GM19438 (cell line): ENCODE measurements around the gene PPP1R36.
"Not testable (repeated sequence)": the region's sequence is repeated elsewhere in the genome, so short reads cannot be mapped to it uniquely, and the experiment has no call there.

Experiments
- ATAC-seq: cut with Tn5 transposase; IDR thresholded peaks from one replicate; pipeline ENCODE4 v1.9.1; 2021; ENCODE audit warnings: low read depth; ENCODE audit not compliant: unreplicated experiment

The PPP1R36 gene

DNA sequence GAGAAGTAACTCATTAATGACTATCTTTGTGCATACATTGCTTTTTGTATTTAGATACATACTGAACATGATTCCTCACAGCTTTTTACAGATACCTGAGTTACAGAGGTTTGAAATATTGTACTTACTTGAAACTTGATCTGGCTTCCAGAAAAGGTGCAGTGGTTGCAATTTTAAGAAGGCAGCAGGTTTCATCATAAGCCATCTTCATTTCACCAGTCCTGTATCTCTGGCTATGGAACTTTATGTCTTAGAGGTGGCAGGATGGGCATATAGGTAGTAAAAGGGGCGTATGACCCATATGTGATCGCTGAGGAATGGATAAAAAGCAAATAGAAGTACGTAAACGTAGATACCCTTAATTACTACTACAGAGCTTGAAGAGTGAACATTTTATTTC is 31.5 kb upstream of the PPP1R36 start:
- no peak for ATAC-seq

DNA sequence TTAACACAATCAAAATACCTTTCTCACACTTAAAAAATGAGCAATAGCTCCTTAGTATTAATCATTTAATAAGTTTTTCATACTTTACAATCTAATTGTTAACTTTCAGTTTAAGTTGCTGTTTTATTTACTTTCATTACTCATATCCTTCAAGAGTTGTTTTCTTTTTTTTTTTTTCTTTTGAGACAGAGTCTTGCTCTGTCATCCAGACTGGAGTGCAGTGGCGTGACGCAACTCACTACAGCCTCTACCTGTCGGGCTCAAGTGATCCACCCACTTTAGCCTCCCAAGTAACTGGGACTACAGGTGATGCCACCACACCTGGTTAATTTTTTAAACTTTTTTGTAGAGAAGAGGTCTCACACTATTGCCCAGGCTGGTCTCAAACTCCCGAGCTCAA is 29.1 kb upstream of the PPP1R36 start:
- no peak for ATAC-seq

DNA sequence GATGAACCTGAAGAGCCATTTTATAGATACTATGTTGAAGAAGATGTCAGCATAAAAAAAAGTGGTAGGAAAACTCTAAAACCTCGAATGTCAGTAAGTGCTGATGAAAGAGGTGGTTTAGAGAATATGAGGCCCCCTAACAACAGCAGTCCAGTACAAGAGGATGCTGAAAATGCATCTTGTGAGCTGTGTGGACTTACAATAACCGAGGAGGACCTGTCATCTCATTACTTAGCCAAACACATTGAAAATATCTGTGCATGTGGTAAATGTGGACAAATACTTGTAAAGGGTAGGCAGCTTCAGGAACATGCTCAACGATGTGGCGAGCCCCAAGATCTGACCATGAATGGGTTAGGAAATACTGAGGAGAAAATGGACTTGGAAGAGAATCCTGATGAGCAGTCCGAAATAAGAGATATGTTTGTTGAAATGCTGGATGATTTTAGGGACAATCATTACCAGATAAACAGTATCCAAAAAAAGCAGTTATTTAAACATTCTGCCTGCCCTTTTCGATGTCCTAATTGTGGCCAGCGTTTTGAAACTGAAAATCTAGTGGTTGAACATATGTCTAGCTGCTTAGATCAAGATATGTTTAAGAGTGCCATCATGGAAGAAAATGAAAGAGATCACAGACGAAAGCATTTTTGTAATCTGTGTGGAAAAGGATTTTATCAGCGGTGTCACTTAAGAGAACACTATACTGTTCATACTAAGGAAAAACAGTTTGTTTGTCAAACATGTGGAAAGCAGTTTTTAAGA is 27.0 kb upstream of the PPP1R36 start:
- ATAC-seq: no peak

DNA sequence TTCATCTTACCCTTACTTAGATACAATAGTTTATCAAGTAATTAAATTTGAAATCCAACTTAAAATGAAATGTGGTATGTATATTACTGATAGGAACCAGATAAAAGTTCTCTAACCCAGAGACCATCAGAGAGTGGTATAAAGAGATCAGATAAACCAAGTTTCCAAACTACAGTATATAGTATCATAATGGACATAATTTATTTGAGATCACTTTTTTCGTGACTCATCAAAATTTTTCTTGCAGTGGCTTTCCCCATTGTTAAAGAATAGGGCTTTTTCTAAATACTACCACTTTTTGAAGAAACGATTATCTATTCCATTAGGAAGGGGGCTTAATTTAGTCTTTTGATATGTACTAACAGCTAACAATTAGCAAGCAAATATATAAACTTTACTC is 24.4 kb upstream of the PPP1R36 start:
- ATAC-seq: no peak

DNA sequence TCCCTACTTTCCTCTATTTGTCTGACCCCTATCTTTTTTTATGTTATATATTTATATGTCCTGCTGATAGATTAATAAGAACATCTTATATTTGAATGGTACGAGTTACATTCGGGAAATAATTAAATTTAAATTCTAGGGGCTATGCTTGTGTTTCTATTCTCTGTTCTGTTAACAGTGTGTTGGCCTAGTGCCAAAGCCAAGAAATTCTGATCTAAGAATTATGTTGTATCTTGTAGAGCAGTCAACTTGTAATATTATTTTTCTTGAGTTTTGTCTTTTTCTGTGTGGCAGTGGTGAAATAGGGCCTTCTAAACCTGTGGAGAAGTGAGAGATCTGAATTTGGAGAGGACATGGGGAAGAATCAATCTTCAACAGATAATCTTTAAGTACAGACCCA is 18.2 kb upstream of the PPP1R36 start:
- ATAC-seq: no peak

DNA sequence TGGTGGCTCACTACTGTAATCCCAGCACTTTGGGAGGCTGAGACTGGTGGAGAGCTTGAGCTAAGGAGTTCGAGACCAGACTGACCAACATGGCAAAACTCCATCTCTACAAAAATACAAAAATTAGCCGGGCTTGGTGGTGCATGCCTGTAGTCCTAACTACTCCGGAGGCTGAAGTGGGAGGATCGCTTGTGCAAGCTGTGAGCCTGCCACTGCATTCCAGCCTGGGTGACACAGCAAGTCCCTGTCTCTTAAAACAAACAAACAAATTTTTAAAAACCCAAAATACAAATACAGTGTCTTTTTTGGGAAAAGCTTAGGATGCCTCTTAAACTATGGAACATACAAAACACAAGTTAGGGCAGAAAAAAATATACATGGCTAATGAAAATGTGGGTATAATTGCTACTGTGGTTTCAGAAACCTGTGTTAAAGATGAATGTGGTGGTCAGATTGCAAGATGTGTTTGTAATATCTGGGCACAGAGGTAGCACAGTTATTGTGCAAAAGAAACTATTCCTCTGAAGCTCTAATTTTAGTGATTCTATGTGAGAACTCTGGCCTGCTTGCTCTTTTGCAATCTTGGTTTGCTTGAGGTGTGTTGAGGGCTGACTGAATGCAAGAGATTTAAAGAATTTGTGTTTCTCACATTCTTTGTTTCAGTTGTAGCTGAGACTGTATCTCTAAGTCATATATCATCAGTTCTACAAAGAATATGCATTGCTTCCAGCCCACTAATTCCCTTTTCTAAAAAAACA is 13.1 kb upstream of the PPP1R36 start:
- ATAC-seq: no peak

DNA sequence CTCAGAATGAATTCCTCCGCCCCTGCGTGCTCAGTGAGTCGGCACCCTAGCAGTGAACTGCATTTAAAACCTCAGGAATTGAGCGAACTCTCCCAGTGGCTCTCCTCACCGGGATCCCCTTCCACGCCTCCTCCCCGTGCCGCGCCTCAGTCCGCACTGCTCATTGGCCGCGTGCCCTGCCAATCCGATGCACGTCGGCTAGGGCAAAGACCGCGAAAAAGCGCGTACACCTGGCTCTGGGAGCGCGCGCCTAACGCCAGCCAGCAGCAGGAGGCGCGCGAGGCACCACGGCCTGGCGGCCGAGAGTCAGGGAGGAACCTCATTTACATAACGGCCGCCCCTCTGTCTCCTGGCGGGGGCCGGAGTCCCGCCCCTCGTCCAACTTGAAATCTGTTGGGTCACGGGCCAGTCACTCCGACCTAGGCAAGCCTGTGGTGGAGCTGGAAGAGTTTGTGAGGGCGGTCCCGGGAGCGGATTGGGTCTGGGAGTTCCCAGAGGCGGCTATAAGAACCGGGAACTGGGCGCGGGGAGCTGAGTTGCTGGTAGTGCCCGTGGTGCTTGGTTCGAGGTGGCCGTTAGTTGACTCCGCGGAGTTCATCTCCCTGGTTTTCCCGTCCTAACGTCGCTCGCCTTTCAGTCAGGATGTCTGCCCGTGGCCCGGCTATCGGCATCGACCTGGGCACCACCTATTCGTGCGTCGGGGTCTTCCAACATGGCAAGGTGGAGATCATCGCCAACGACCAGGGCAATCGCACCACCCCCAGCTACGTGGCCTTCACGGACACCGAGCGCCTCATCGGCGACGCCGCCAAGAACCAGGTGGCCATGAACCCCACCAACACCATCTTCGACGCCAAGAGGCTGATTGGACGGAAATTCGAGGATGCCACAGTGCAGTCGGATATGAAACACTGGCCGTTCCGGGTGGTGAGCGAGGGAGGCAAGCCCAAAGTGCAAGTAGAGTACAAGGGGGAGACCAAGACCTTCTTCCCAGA is 9.3 kb upstream of the PPP1R36 start, which contains the start of gene HSPA2:
Gene HSPA2 (plus strand): TSS at position 534 of the 995 bp plus-strand sequence. CDS start 109 bp downstream, at position 643.
- ATAC-seq: peak; percentile 95

DNA sequence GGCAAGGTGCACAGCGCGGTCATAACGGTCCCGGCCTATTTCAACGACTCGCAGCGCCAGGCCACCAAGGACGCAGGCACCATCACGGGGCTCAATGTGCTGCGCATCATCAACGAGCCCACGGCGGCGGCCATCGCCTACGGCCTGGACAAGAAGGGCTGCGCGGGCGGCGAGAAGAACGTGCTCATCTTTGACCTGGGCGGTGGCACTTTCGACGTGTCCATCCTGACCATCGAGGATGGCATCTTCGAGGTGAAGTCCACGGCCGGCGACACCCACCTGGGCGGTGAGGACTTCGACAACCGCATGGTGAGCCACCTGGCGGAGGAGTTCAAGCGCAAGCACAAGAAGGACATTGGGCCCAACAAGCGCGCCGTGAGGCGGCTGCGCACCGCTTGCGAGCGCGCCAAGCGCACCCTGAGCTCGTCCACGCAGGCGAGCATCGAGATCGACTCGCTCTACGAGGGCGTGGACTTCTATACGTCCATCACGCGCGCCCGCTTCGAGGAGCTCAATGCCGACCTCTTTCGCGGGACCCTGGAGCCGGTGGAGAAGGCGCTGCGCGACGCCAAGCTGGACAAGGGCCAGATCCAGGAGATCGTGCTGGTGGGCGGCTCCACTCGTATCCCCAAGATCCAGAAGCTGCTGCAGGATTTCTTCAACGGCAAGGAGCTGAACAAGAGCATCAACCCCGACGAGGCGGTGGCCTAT is 8.3 kb upstream of the PPP1R36 start:
- ATAC-seq: no peak

DNA sequence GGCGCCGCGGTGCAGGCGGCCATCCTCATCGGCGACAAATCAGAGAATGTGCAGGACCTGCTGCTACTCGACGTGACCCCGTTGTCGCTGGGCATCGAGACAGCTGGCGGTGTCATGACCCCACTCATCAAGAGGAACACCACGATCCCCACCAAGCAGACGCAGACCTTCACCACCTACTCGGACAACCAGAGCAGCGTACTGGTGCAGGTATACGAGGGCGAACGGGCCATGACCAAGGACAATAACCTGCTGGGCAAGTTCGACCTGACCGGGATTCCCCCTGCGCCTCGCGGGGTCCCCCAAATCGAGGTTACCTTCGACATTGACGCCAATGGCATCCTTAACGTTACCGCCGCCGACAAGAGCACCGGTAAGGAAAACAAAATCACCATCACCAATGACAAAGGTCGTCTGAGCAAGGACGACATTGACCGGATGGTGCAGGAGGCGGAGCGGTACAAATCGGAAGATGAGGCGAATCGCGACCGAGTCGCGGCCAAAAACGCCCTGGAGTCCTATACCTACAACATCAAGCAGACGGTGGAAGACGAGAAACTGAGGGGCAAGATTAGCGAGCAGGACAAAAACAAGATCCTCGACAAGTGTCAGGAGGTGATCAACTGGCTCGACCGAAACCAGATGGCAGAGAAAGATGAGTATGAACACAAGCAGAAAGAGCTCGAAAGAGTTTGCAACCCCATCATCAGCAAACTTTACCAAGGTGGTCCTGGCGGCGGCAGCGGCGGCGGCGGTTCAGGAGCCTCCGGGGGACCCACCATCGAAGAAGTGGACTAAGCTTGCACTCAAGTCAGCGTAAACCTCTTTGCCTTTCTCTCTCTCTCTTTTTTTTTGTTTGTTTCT is 7.6 kb upstream of the PPP1R36 start:
- no peak for ATAC-seq

DNA sequence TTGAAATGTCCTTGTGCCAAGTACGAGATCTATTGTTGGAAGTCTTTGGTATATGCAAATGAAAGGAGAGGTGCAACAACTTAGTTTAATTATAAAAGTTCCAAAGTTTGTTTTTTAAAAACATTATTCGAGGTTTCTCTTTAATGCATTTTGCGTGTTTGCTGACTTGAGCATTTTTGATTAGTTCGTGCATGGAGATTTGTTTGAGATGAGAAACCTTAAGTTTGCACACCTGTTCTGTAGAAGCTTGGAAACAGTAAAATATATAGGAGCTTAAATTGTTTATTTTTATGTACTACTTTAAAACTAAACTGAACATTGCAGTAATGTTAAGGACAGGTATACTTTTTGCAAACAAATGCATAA is 6.9 kb upstream of the PPP1R36 start:
- no peak for ATAC-seq

DNA sequence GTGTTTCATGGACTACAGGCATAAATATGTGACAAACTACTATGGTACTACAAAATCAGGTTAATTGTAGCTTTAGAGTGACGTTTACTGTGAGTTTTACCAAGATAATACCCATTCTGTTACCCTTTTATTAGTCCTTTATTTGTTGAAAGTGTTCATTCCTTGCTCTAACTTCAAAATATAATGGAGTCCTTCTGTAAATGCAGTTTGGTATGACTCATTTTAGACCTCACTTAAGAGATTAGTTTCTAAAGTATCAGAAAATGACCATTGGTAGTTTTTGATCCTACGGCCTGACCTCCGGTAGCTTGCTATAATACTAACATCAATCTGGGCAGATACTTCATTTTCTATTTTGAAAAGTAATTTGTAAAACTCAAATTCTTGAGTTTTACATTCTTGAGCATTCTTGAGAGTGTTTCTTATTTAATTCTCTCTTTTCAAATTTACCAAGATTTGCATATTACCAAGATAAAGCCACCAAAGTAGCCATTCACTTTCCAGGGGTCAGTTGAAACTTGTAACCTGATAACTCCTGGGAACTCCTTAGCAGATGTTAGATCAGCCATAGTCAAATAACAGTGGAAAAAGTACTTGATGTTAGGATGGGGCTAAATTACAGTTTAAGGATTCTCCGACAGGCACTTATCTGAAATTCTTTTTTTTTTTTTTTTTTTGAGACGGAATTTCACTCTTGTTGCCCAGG is 5.0 kb upstream of the PPP1R36 start:
- no peak for ATAC-seq

DNA sequence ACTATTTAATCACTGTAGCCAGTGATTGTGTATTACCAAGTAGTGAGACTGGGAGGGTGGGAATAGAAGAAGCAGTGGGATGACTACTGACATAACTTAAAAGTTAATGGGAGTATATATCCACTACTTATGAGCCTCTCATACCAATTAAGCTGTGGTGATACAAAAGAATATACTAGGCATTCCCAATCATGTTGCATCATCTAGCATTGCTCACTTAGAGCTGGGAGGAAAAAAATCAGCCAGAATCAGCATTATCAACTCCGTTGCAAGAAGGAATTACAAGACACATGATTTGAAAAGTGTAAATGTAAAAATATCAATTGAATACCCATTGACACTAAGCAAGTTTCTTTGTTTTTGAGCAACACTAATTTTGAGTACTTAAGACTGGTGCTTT is 745 bp upstream of the PPP1R36 start:
- no peak for ATAC-seq

DNA sequence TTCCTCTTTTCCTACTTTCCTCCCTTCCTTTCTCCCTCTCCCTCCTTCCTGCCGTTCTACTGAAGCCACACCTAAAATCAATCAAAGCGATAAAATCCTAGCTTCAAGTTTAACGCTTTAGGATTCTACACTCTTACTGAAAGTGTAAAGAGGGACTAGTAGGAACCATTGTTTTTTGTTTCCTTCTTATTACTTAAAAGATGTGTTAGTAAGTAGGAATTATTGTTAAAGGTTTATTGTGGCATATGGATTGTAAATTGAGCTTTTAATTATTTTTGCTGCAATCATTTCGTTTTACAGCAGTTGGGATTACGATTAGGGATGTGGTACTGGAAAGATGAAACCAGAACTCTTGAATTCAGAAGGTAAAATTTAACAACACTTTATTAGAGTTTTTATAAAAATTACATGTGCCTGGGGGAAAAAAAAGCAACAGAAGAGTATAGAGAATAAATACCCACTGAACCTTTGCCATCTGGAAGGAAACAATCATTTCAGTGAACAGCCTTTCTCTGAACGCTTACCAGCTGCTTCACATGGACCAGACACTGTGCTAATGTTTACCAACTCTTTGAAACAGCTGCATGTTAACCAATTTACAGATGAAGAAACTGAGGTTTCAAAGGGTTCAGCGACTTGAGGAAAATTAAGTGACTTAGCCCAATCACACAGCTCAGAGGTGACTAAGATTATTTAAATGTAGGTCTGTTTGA is 1.0 kb downstream of the PPP1R36 start:
- no peak for ATAC-seq

DNA sequence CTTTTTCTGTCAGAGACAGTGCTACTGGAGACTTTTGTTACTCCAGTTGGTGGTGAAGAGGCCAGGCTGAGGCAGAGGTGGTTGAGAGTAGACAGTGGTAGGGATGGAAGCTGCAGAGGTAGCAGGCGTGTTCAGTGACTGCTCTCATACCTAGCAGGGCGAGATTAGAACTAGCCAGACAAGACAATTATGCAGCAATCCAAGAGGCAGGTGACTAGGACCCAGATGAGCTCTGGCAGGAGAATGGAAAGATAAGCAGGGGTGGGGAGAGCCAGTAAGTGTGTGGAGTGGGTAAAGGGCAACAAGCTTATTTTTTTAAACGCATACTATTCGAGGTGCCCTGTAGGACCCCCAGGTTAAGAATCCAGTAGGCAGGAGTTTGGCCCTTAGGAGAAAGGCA is 4.8 kb downstream of the PPP1R36 start:
- ATAC-seq: no peak

DNA sequence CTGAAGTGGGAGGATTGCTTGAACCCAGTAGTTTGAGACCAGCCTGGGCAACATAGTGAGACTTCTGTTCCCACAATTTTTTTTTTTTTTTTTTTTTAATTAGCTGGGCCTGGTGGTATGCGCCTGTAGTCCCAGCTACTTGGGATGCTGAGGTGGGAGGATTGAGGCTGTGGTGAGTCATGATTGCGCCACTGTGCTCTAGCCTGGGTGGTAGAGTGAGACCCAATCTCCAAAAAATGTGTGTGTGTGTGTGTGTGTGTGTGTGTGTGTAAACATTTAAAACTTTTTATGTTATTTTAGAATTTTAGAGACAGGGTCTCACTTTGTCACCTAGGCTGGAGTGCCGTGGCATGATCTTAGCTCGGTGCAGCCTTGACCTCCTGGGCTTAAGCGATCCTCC is 6.8 kb downstream of the PPP1R36 start:
- no peak for ATAC-seq

DNA sequence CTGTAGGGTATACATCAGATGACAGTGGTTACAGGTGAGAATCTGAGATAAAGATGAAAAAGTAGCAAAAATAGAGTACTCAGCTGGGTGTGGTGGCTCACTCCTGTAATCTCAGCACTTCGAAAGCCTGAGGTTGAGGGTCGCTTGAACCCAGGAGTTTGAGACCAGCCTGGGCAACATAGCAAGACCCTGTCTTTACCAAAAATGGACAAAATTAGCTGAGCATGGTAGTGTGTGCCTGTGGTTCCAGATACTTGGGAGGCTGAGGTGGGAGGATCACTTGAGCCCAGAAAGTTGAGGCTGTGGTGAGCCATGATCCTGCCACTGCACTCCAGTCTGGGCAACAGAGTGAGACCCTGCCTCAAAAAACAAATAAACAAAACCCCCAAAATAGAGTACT is 8.5 kb downstream of the PPP1R36 start:
- not testable (repeated sequence) for ATAC-seq

DNA sequence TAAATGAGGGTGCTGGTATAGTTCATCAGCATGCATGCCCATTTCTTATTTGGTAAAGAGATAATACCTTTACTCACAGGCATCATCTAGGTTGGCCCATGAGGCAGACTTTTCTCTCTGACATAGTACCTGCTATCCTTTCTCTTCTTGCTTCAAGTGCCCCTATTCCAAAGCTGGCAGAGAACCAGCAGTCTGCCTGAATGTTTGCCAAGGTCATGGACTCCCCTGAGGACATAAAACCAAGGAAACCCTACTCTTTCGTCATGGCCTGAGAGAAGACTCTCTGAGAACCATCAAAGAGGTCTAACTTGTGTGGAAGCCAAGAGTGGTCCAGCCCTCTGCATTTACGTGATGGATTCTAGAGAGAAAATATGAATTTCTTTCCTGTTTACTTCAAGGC is 11.9 kb downstream of the PPP1R36 start:
- no peak for ATAC-seq

DNA sequence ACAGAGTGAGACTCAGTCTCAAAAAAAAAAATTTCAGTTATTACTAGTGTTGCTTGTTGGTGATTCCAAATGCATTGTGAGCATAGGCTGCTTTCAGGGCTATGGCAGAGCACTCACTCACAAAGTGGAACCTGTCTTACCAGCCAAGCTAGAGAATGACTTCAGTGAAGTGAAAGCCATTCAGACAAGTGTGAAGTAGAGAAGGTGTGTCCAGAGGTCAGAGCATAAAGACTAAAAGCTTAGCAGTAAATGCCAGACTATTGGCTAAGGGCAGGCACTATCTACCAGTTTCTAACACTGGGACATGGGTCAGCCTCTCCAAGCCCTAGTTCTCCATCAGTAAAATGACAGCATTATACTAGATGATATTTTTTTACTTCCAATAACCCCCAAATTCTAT is 12.7 kb downstream of the PPP1R36 start:
- ATAC-seq: no peak
